Natural killer cell treated with Interleukin-12 subunit alpha and Interleukin-12 subunit beta and Interleukin-15 and Interleukin-18, amount 100 ng/mL, for 72 hours (primary cell): ENCODE data around the gene CDCP2. TPM values are rescaled to one million over a fixed set of nuclear protein-coding genes. Genes with fewer than 3 reads are reported as not detected.

Source experiments
- ATAC-seq, 2 donors: fragments of 150-1000 bp; cut with Tn5 transposase in 1 of 2; sonication (Bioruptor Pico), chemical (Tn5 transposase) in 1 of 2; 2 replicates each; pipeline ENCODE4 v1.10.0; 2021
- DNase-seq: peaks from one replicate; pipeline ENCODE4 v3.0.0; 2022; ENCODE audit warnings: low spot score
- H3K27ac Mint-ChIP-seq, 2 donors: 1 replicate in 1 of 2; 2 replicates in 1 of 2; pipeline ENCODE4 v1.8.0; 2022; ENCODE audit warnings: mixed read lengths in 2 of 2, mild to moderate bottlenecking in 1 of 2, moderate library complexity in 1 of 2
- H3K27me3 Mint-ChIP-seq, 2 donors: 1 replicate in 1 of 2; 2 replicates in 1 of 2; pipeline ENCODE4 v1.8.0; 2022; ENCODE audit warnings: mixed read lengths in 2 of 2
- H3K36me3 Mint-ChIP-seq: one replicate; pipeline ENCODE4 v1.8.0; 2022; ENCODE audit warnings: mixed read lengths
- H3K4me1 Mint-ChIP-seq, 2 donors: 1 replicate in 1 of 2; 2 replicates in 1 of 2; pipeline ENCODE4 v1.8.0; 2022; ENCODE audit warnings: low read depth in 2 of 2, mixed read lengths in 2 of 2, mild to moderate bottlenecking in 1 of 2
- H3K4me3 Mint-ChIP-seq: one replicate; pipeline ENCODE4 v1.8.0; 2022; ENCODE audit warnings: mixed read lengths
- H3K9me3 Mint-ChIP-seq: 2 replicates; pipeline ENCODE4 v1.8.0; 2022; ENCODE audit warnings: mixed read lengths
- total RNA-seq, 2 donors: library from RNA; stranded (reverse); gene quantifications; one replicate each; pipeline ENCODE4 v1.2.3, GENCODE V29; 2022

CDCP2 gene
- total RNA-seq, 2 donors from 2014 or later, result not detected

DNA sequence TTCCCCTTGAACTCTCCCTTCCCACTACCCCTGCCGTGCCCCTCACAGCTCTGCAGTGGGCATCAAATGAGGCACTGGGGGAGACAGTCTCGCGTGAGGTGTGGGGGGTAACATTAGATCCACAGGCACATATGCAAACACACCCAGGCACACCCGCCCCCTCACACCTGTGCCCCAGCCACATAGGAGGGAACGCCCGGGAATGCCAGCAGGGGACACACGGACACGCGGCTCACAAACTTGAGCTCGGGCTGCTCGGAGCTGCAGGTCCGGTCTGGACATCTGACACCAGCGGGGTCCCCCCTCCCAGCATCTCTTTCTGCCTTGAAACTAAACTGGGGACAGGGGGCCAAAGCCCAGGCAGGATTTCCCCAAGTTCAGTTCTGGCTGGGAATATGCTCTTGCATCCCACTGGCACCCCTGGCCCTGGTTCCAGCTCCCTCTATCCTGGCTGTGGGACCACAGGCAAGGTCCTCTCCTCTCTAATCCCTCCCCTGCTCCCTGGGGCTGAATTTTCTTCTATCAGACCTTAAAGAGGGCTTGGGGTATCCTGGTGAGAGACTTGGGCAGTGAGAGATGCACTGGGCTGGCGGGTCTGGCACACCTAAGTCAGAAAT lies 30.6 kb downstream of the CDCP2 start:
- Mint-ChIP-seq H3K9me3 (no peaks in the 10 kb centered on the region), H3K27ac (no peak overlapping the region), H3K36me3 (no peaks in the 10 kb centered on the region), H3K4me3 (no peak overlapping the region), H3K4me1 (no peaks in the 10 kb centered on the region), H3K27me3 (peaks cover 0 to 4% of the 10 kb centered on the region in 2 donors)
- no peak for ATAC-seq
- DNase-seq, result no peak

- DNase-seq, result peak; percentile 76
- Mint-ChIP-seq H3K9me3 (no peaks in the 10 kb centered on the region), H3K4me1 (no peaks in the 10 kb centered on the region), H3K27ac (no peak overlapping the region), H3K27me3 (peaks cover 0 to 4% of the 10 kb centered on the region in 2 donors), H3K4me3 (no peak overlapping the region), H3K36me3 (no peaks in the 10 kb centered on the region)
- ATAC-seq, result peak; percentile 61 to 78
Measured at GRCh38 chr1:54121482-54122134, 31.2 kb downstream of the CDCP2 start.

- Mint-ChIP-seq H3K4me1 (peaks cover 0 to 4% of the 10 kb centered on the region in 2 donors), H3K27ac (no peak overlapping the region), H3K4me3 (no peak overlapping the region), H3K36me3 (no peaks in the 10 kb centered on the region), H3K9me3 (no peaks in the 10 kb centered on the region), H3K27me3 (peaks cover 0 to 4% of the 10 kb centered on the region in 2 donors)
- ATAC-seq (no peak), DNase-seq (no peak)
Measured at GRCh38 chr1:54120698-54121481, 31.9 kb downstream of the CDCP2 start.

- Mint-ChIP-seq H3K4me1 (peaks cover 0 to 5% of the 10 kb centered on the region in 2 donors), H3K4me3 (no peak overlapping the region), H3K27ac (no peak overlapping the region), H3K36me3 (no peaks in the 10 kb centered on the region), H3K9me3 (no peaks in the 10 kb centered on the region), H3K27me3 (peaks cover 0 to 4% of the 10 kb centered on the region in 2 donors)
- DNase-seq, result no peak
- ATAC-seq, result no peak
Measured at GRCh38 chr1:54120018-54120697, 32.6 kb downstream of the CDCP2 start.

GRCh38 chr1:54118704-54119103 lies 34.1 kb downstream of the CDCP2 start:
- Mint-ChIP-seq H3K27ac (no peak overlapping the region), H3K27me3 (peaks cover 0 to 4% of the 10 kb centered on the region in 2 donors), H3K4me3 (no peak overlapping the region), H3K4me1 (peaks cover 0 to 5% of the 10 kb centered on the region in 2 donors), H3K36me3 (no peaks in the 10 kb centered on the region), H3K9me3 (no peaks in the 10 kb centered on the region)
- DNase-seq, result no peak
- no peak for ATAC-seq

- Mint-ChIP-seq H3K4me3 (no peak overlapping the region), H3K27ac (no peak overlapping the region), H3K36me3 (no peaks in the 10 kb centered on the region), H3K27me3 (peaks cover 0 to 4% of the 10 kb centered on the region in 2 donors), H3K4me1 (peaks cover 0 to 5% of the 10 kb centered on the region in 2 donors), H3K9me3 (no peaks in the 10 kb centered on the region)
- ATAC-seq (no peak), DNase-seq (no peak)
Measured at GRCh38 chr1:54117815-54118563, 34.8 kb downstream of the CDCP2 start.

DNA sequence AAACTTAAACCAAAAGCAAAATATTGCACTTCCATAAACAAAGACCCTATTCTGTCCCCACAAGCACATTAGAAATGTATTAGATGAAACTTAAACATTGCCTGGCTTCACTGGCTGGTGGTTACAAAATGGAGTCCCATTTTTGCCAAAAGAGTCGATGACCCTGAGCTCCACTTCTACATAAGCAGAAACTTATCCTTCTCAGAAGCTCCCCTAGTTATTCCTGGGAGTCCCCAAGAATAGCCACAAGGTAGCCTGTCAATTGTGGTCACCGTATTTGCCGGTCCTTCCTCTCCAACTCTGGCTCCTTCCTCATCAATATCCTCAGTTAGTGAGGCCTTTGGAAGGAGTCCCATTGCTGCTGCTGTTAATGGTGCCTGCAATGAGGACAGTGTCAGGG lies 37.3 kb downstream of the CDCP2 start:
- Mint-ChIP-seq H3K9me3 (no peaks in the 10 kb centered on the region), H3K4me3 (no peak overlapping the region), H3K36me3 (no peaks in the 10 kb centered on the region), H3K4me1 (peaks cover 0 to 5% of the 10 kb centered on the region in 2 donors), H3K27me3 (no peaks in the 10 kb centered on the region), H3K27ac (no peak overlapping the region)
- DNase-seq, result no peak
- no peak for ATAC-seq

DNA sequence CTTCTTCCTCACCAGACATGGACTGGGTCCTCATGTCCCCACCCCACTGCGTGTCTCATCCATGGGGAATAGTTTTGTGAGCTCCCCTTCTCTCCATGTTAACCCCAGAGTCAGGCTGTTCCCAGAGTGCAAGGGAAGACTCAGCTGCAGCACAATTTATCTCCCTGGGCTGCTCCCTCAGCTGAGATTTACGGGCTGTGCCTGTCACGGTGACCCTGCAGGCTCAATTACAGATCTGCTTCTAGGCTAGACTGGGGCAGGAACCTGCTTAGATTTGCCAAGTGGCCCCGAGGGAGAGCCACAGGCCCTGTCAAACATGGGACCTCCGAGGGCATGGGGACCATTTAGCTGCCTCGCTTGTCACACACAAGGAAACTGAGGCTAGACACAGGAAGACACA lies 37.8 kb downstream of the CDCP2 start:
- no peak for ATAC-seq
- Mint-ChIP-seq H3K4me3 (no peak overlapping the region), H3K27me3 (no peaks in the 10 kb centered on the region), H3K4me1 (peaks cover 0 to 5% of the 10 kb centered on the region in 2 donors), H3K27ac (no peak overlapping the region), H3K36me3 (no peaks in the 10 kb centered on the region), H3K9me3 (no peaks in the 10 kb centered on the region)
- no peak for DNase-seq

DNA sequence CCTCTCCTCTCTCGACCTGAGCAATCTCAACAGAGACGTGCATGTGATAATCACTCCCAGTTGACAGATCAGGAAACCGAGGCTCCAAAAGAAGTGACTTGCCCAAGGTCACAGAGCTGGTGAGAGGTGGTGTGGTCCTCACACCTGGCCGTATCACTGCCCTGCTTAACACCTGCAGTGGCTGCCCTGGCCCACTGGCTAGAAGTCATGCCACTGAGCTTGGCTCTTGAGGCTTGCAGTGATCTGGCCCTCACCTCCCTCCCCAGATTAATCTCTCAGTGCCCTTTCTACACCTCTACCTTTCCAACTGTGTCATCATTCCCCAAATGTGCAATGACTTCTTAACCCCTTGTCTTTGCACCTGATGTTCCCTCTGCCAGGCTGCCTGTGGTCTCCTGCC lies 38.8 kb downstream of the CDCP2 start:
- DNase-seq (no peak), ATAC-seq (no peak)
- Mint-ChIP-seq H3K27ac (no peak overlapping the region), H3K27me3 (no peaks in the 10 kb centered on the region), H3K4me3 (no peak overlapping the region), H3K4me1 (peaks cover 0 to 5% of the 10 kb centered on the region in 2 donors), H3K9me3 (no peaks in the 10 kb centered on the region), H3K36me3 (no peaks in the 10 kb centered on the region)

GRCh38 chr1:54112705-54113368 lies 40.0 kb downstream of the CDCP2 start:
- DNase-seq (no peak), ATAC-seq (no peak)
- Mint-ChIP-seq H3K4me3 (no peak overlapping the region), H3K27ac (no peak overlapping the region), H3K27me3 (no peaks in the 10 kb centered on the region), H3K36me3 (no peaks in the 10 kb centered on the region), H3K9me3 (no peaks in the 10 kb centered on the region), H3K4me1 (peaks cover 0 to 5% of the 10 kb centered on the region in 2 donors)

GRCh38 chr1:54112027-54112426 lies 40.8 kb downstream of the CDCP2 start:
- DNase-seq (no peak), ATAC-seq (no peak)
- Mint-ChIP-seq H3K27ac (no peak overlapping the region), H3K36me3 (no peaks in the 10 kb centered on the region), H3K27me3 (no peaks in the 10 kb centered on the region), H3K9me3 (no peaks in the 10 kb centered on the region), H3K4me1 (peaks cover 0 to 5% of the 10 kb centered on the region in 2 donors), H3K4me3 (no peak overlapping the region)

- Mint-ChIP-seq H3K27me3 (no peaks in the 10 kb centered on the region), H3K27ac (no peak overlapping the region), H3K36me3 (no peaks in the 10 kb centered on the region), H3K4me3 (no peak overlapping the region), H3K9me3 (no peaks in the 10 kb centered on the region), H3K4me1 (peaks cover 0 to 5% of the 10 kb centered on the region in 2 donors)
- ATAC-seq (no peak), DNase-seq (no peak)
Measured at GRCh38 chr1:54111624-54112023, 41.2 kb downstream of the CDCP2 start.

- DNase-seq (no peak), ATAC-seq (no peak)
- Mint-ChIP-seq H3K27ac (no peak overlapping the region), H3K4me3 (no peak overlapping the region), H3K36me3 (no peaks in the 10 kb centered on the region), H3K27me3 (no peaks in the 10 kb centered on the region), H3K9me3 (no peaks in the 10 kb centered on the region), H3K4me1 (peaks cover 0 to 2% of the 10 kb centered on the region in 2 donors)
Measured at GRCh38 chr1:54110996-54111395, 41.8 kb downstream of the CDCP2 start.
